Bronchial epithelial cell (primary cell): ENCODE results near the gene TNRC18. TPM values are rescaled to one million over a fixed set of nuclear protein-coding genes. Genes with fewer than 3 reads are reported as not detected.

Experiments
- DNase-seq: peaks from one replicate; pipeline ENCODE4 v3.0.0-alpha.2; 2010; ENCODE audit warnings: low read depth
- FAIRE-seq: peaks from 2 replicates; lab custom pipeline; 2011; peaks lifted over from hg19 to GRCh38; lab: Jason Lieb, UNC
- H3K27me3 ChIP-seq: 2 replicates; pipeline ENCODE4 v1.5.1; 2011; ENCODE audit warnings: low read length; ENCODE audit not compliant: control insufficient read depth, insufficient read depth
- H3K36me3 ChIP-seq: 2 replicates; pipeline ENCODE4 v1.5.1; 2011; ENCODE audit warnings: low read length; ENCODE audit not compliant: control insufficient read depth, insufficient read depth
- H3K4me3 ChIP-seq: 2 replicates; pipeline ENCODE4 v1.5.1; 2011; ENCODE audit warnings: mild to moderate bottlenecking, low read depth, low read length, control low read depth
- CTCF ChIP-seq: IDR thresholded peaks from 2 replicates; pipeline ENCODE4 v1.5.1; 2011; ENCODE audit warnings: mild to moderate bottlenecking, moderate library complexity, low read length, control low read depth, inconsistent platforms; ENCODE audit not compliant: insufficient read depth, severe bottlenecking
- total RNA-seq: library from RNA; depleted of rRNA; stranded (reverse); fragments of >200 nt; gene quantifications from 2 replicates; pipeline ENCODE4 v1.2.1, GENCODE V29; 2014

The TNRC18 gene
- total RNA-seq, 1 donor from 2014 or later = 29.0 TPM

GRCh38 chr7:5439572-5440496 is 16.2 kb upstream of the TNRC18 start:
- Histone ChIP-seq H3K36me3 (no peaks in the 10 kb centered on the region), H3K4me3 (no peak overlapping the region), H3K27me3 (no peaks in the 10 kb centered on the region)
- DNase-seq (no peak), FAIRE-seq (no peak)
- no peak for TF ChIP-seq CTCF

GRCh38 chr7:5439209-5439571 is 15.6 kb upstream of the TNRC18 start:
- no peaks in the 10 kb centered on the region for H3K36me3 ChIP-seq
- no peaks in the 10 kb centered on the region for H3K27me3 ChIP-seq
- TF ChIP-seq CTCF = no peak
- H3K4me3 ChIP-seq = no peak overlapping the region
- DNase-seq (no peak), FAIRE-seq (no peak)

GRCh38 chr7:5437987-5438386 is 14.4 kb upstream of the TNRC18 start:
- FAIRE-seq (no peak), DNase-seq (no peak)
- Histone ChIP-seq H3K4me3 (no peak overlapping the region), H3K36me3 (peaks cover 2% of the 10 kb centered on the region), H3K27me3 (no peaks in the 10 kb centered on the region)
- no peak for TF ChIP-seq CTCF

- DNase-seq = no peak
These were observed 13.8 kb upstream of the TNRC18 start for GRCh38 chr7:5437348-5437892.

GRCh38 chr7:5436003-5436678 is 12.5 kb upstream of the TNRC18 start:
- no peak for DNase-seq
- TF ChIP-seq CTCF = no peak
- Histone ChIP-seq H3K4me3 (no peak overlapping the region), H3K36me3 (peaks cover 6% of the 10 kb centered on the region), H3K27me3 (no peaks in the 10 kb centered on the region)
- no peak for FAIRE-seq

More at GRCh38 chr7:5437348-5437892, 13.8 kb upstream of the TNRC18 start:
- Histone ChIP-seq H3K27me3 (no peaks in the 10 kb centered on the region), H3K4me3 (no peak overlapping the region), H3K36me3 (peaks cover 6% of the 10 kb centered on the region)
- FAIRE-seq = no peak
- no peak for TF ChIP-seq CTCF
